Measurements from ENCODE around the gene PMP22.

PMP22 gene

GRCh38 chr17:15266325-15267125 is 1.4 kb upstream of the PMP22 start:
- Histone ChIP-seq H3K4me3 (ENCODE audit: insufficient read depth, low read depth, low read length, poor library complexity, severe bottlenecking) (no peak overlapping the region), H3K36me3 (ENCODE audit: control insufficient read depth, insufficient read depth, low read length) (no peaks in the 10 kb centered on the region), H3K4me1 (ENCODE audit: control insufficient read depth, insufficient read depth, low read length, poor library complexity, severe bottlenecking) (no peaks in the 10 kb centered on the region), H3K9me3 (ENCODE audit: control insufficient read depth, low read length) (no peaks in the 10 kb centered on the region), H3K27ac (ENCODE audit: insufficient read depth, low read length, poor library complexity, severe bottlenecking) (no peak overlapping the region), H3K27me3 (replicated peaks; ENCODE audit: control insufficient read depth, insufficient read depth, low read length, poor library complexity, severe bottlenecking) (peaks cover 13% of the 10 kb centered on the region)
- DNase-seq, result no peak

- Histone ChIP-seq H3K27ac (ENCODE audit: insufficient read depth, low read length, poor library complexity, severe bottlenecking) (no peak overlapping the region), H3K27me3 (replicated peaks; ENCODE audit: control insufficient read depth, insufficient read depth, low read length, poor library complexity, severe bottlenecking) (peaks cover 20% of the 10 kb centered on the region), H3K4me1 (ENCODE audit: control insufficient read depth, insufficient read depth, low read length, poor library complexity, severe bottlenecking) (no peaks in the 10 kb centered on the region), H3K36me3 (ENCODE audit: control insufficient read depth, insufficient read depth, low read length) (no peaks in the 10 kb centered on the region), H3K9me3 (ENCODE audit: control insufficient read depth, low read length) (no peaks in the 10 kb centered on the region), H3K4me3 (ENCODE audit: insufficient read depth, low read depth, low read length, poor library complexity, severe bottlenecking) (no peak overlapping the region)
- no peak for DNase-seq
These were observed 584 bp downstream of the PMP22 start for GRCh38 chr17:15264542-15264941.

GRCh38 chr17:15263680-15264079 is 1.4 kb downstream of the PMP22 start:
- H3K27ac ChIP-seq (ENCODE audit: insufficient read depth, low read length, poor library complexity, severe bottlenecking), result no peak overlapping the region
- no peaks in the 10 kb centered on the region for H3K4me1 ChIP-seq (ENCODE audit: control insufficient read depth, insufficient read depth, low read length, poor library complexity, severe bottlenecking)
- no peaks in the 10 kb centered on the region for H3K36me3 ChIP-seq (ENCODE audit: control insufficient read depth, insufficient read depth, low read length)
- no peak for DNase-seq
- H3K9me3 ChIP-seq (ENCODE audit: control insufficient read depth, low read length), result no peaks in the 10 kb centered on the region
- H3K4me3 ChIP-seq (ENCODE audit: insufficient read depth, low read depth, low read length, poor library complexity, severe bottlenecking), result no peak overlapping the region
- peaks cover 20% of the 10 kb centered on the region for H3K27me3 ChIP-seq (replicated peaks; ENCODE audit: control insufficient read depth, insufficient read depth, low read length, poor library complexity, severe bottlenecking)

- Histone ChIP-seq H3K9me3 (ENCODE audit: control insufficient read depth, low read length) (no peaks in the 10 kb centered on the region), H3K36me3 (ENCODE audit: control insufficient read depth, insufficient read depth, low read length) (no peaks in the 10 kb centered on the region), H3K27ac (ENCODE audit: insufficient read depth, low read length, poor library complexity, severe bottlenecking) (no peak overlapping the region), H3K4me3 (ENCODE audit: insufficient read depth, low read depth, low read length, poor library complexity, severe bottlenecking) (no peak overlapping the region), H3K27me3 (replicated peaks; ENCODE audit: control insufficient read depth, insufficient read depth, low read length, poor library complexity, severe bottlenecking) (peaks cover 20% of the 10 kb centered on the region), H3K4me1 (ENCODE audit: control insufficient read depth, insufficient read depth, low read length, poor library complexity, severe bottlenecking) (no peaks in the 10 kb centered on the region)
- DNase-seq, result no peak
These were observed 1.9 kb downstream of the PMP22 start for GRCh38 chr17:15263206-15263579.

GRCh38 chr17:15262291-15263205 is 2.6 kb downstream of the PMP22 start:
- no peaks in the 10 kb centered on the region for H3K9me3 ChIP-seq (ENCODE audit: control insufficient read depth, low read length)
- no peaks in the 10 kb centered on the region for H3K4me1 ChIP-seq (ENCODE audit: control insufficient read depth, insufficient read depth, low read length, poor library complexity, severe bottlenecking)
- no peak for DNase-seq
- H3K36me3 ChIP-seq (ENCODE audit: control insufficient read depth, insufficient read depth, low read length), result no peaks in the 10 kb centered on the region
- H3K27ac ChIP-seq (ENCODE audit: insufficient read depth, low read length, poor library complexity, severe bottlenecking), result no peak overlapping the region
- H3K4me3 ChIP-seq (ENCODE audit: insufficient read depth, low read depth, low read length, poor library complexity, severe bottlenecking), result no peak overlapping the region
- H3K27me3 ChIP-seq (replicated peaks; ENCODE audit: control insufficient read depth, insufficient read depth, low read length, poor library complexity, severe bottlenecking), result peaks cover 20% of the 10 kb centered on the region

GRCh38 chr17:15261802-15262290 is 3.3 kb downstream of the PMP22 start:
- H3K4me1 ChIP-seq (ENCODE audit: control insufficient read depth, insufficient read depth, low read length, poor library complexity, severe bottlenecking), result no peaks in the 10 kb centered on the region
- peaks cover 20% of the 10 kb centered on the region for H3K27me3 ChIP-seq (replicated peaks; ENCODE audit: control insufficient read depth, insufficient read depth, low read length, poor library complexity, severe bottlenecking)
- H3K9me3 ChIP-seq (ENCODE audit: control insufficient read depth, low read length), result no peaks in the 10 kb centered on the region
- H3K4me3 ChIP-seq (ENCODE audit: insufficient read depth, low read depth, low read length, poor library complexity, severe bottlenecking), result no peak overlapping the region
- no peak overlapping the region for H3K27ac ChIP-seq (ENCODE audit: insufficient read depth, low read length, poor library complexity, severe bottlenecking)
- H3K36me3 ChIP-seq (ENCODE audit: control insufficient read depth, insufficient read depth, low read length), result no peaks in the 10 kb centered on the region
- DNase-seq, result no peak

GRCh38 chr17:15261258-15261801 is 3.8 kb downstream of the PMP22 start:
- Histone ChIP-seq H3K27me3 (replicated peaks; ENCODE audit: control insufficient read depth, insufficient read depth, low read length, poor library complexity, severe bottlenecking) (peaks cover 20% of the 10 kb centered on the region), H3K4me1 (ENCODE audit: control insufficient read depth, insufficient read depth, low read length, poor library complexity, severe bottlenecking) (no peaks in the 10 kb centered on the region), H3K27ac (ENCODE audit: insufficient read depth, low read length, poor library complexity, severe bottlenecking) (no peak overlapping the region), H3K36me3 (ENCODE audit: control insufficient read depth, insufficient read depth, low read length) (no peaks in the 10 kb centered on the region), H3K9me3 (ENCODE audit: control insufficient read depth, low read length) (no peaks in the 10 kb centered on the region), H3K4me3 (ENCODE audit: insufficient read depth, low read depth, low read length, poor library complexity, severe bottlenecking) (no peak overlapping the region)
- DNase-seq, result no peak

GRCh38 chr17:15260376-15261257 is 4.5 kb downstream of the PMP22 start:
- H3K27me3 ChIP-seq (replicated peaks; ENCODE audit: control insufficient read depth, insufficient read depth, low read length, poor library complexity, severe bottlenecking), result peaks cover 20% of the 10 kb centered on the region
- H3K4me1 ChIP-seq (ENCODE audit: control insufficient read depth, insufficient read depth, low read length, poor library complexity, severe bottlenecking), result no peaks in the 10 kb centered on the region
- DNase-seq, result peak; percentile 4 to 11 (median 10)
- no peaks in the 10 kb centered on the region for H3K9me3 ChIP-seq (ENCODE audit: control insufficient read depth, low read length)
- peak overlapping the region; percentile 41 for H3K4me3 ChIP-seq (ENCODE audit: insufficient read depth, low read depth, low read length, poor library complexity, severe bottlenecking)
- H3K27ac ChIP-seq (ENCODE audit: insufficient read depth, low read length, poor library complexity, severe bottlenecking), result no peak overlapping the region
- H3K36me3 ChIP-seq (ENCODE audit: control insufficient read depth, insufficient read depth, low read length), result no peaks in the 10 kb centered on the region

GRCh38 chr17:15257796-15258512 is 7.2 kb downstream of the PMP22 start:
- H3K27ac ChIP-seq (ENCODE audit: insufficient read depth, low read length, poor library complexity, severe bottlenecking), result no peak overlapping the region
- no peaks in the 10 kb centered on the region for H3K9me3 ChIP-seq (ENCODE audit: control insufficient read depth, low read length)
- H3K4me3 ChIP-seq (ENCODE audit: insufficient read depth, low read depth, low read length, poor library complexity, severe bottlenecking), result no peak overlapping the region
- peaks cover 18% of the 10 kb centered on the region for H3K27me3 ChIP-seq (replicated peaks; ENCODE audit: control insufficient read depth, insufficient read depth, low read length, poor library complexity, severe bottlenecking)
- no peaks in the 10 kb centered on the region for H3K36me3 ChIP-seq (ENCODE audit: control insufficient read depth, insufficient read depth, low read length)
- DNase-seq, result no peak
- no peaks in the 10 kb centered on the region for H3K4me1 ChIP-seq (ENCODE audit: control insufficient read depth, insufficient read depth, low read length, poor library complexity, severe bottlenecking)
